GM18526 (cell line): Measurements from ENCODE around the gene ZNF418.

Source experiments
- POLR2A ChIP-seq: IDR thresholded peaks from 3 replicates; pipeline ENCODE4 v1.6.1; 2011; ENCODE audit not compliant: insufficient read length; ENCODE audit errors: extremely low read depth

Gene ZNF418

GRCh38 chr19:57914531-57914930 lies 20.7 kb downstream of the ZNF418 start:
- TF ChIP-seq POLR2A = no peak

- TF ChIP-seq POLR2A = no peak
Measured at GRCh38 chr19:57907394-57907793, 27.8 kb downstream of the ZNF418 start.

- no peak for TF ChIP-seq POLR2A
Measured at GRCh38 chr19:57905258-57905657, 29.9 kb downstream of the ZNF418 start.

GRCh38 chr19:57903618-57904184 lies 31.5 kb downstream of the ZNF418 start:
- TF ChIP-seq POLR2A = no peak

GRCh38 chr19:57900311-57900710 lies 34.9 kb downstream of the ZNF418 start:
- TF ChIP-seq POLR2A = no peak

GRCh38 chr19:57888560-57889231 lies 46.5 kb downstream of the ZNF418 start, which contains the start of gene ZNF814:
TSS of gene ZNF814 (minus strand) at chr19:57889037. CDS start at chr19:57888802, 235 bp downstream.
- TF ChIP-seq POLR2A = peak; percentile 65

GRCh38 chr19:57888107-57888559 lies 47.1 kb downstream of the ZNF418 start:
- TF ChIP-seq POLR2A = no peak

- no peak for TF ChIP-seq POLR2A
Measured at GRCh38 chr19:57887195-57887941, 47.8 kb downstream of the ZNF418 start.

GRCh38 chr19:57886046-57886445 lies 49.2 kb downstream of the ZNF418 start:
- no peak for TF ChIP-seq POLR2A

- TF ChIP-seq POLR2A = no peak
Measured at GRCh38 chr19:57872450-57872849, 62.8 kb downstream of the ZNF418 start.
